ENCODE results near the gene SLC29A4. TPM values are rescaled to one million over a fixed set of nuclear protein-coding genes. Genes with fewer than 3 reads are reported as not detected.

The SLC29A4 gene
- polyA plus RNA-seq, 1 donor (not counting 4 experiments of a cell fraction or from before 2014, with no cell fraction given) = 0.43 TPM

GRCh38 chr7:5339955-5340354 lies 57.2 kb downstream of the SLC29A4 start:
- no peak overlapping the region for H2AFZ ChIP-seq (ENCODE audit: control insufficient read depth, low read length)
- no peak for TF ChIP-seq EZH2 (IDR thresholded peaks at IDR 0.05; ENCODE audit: low read length)
- TF ChIP-seq CTCF (optimal IDR thresholded peaks at IDR 0.05 in 1 of 3, IDR thresholded peaks at IDR 0.05 in 1 of 3, conservative IDR thresholded peaks at IDR 0.05 in 1 of 3; ENCODE audit: extremely low read depth in 1 of 3, insufficient read depth in 2 of 3, low read length in 3 of 3) = no peak
- H3K27ac ChIP-seq (ENCODE audit: control insufficient read depth, insufficient read depth, low read length) = no peak overlapping the region
- H4K20me1 ChIP-seq (ENCODE audit: control insufficient read depth, extremely low read depth, insufficient read depth, low read length) = peaks cover 3% of the 10 kb centered on the region
- FAIRE-seq (no peak), DNase-seq (ENCODE audit: low read depth, low spot score) (no peak)
- H3K36me3 ChIP-seq (ENCODE audit: control insufficient read depth in 2 of 2, extremely low read depth in 1 of 2, insufficient read depth in 2 of 2, low read length in 2 of 2) = peaks cover 16 to 27% of the 10 kb centered on the region in 2 experiments
- dilution Hi-C loops (cut with MboI; ENCODE audit: extremely low pct_ligation_motif_present, low sequenced_read_pairs) = no loop called here
- peaks cover 6% of the 10 kb centered on the region for H3K79me2 ChIP-seq (ENCODE audit: control insufficient read depth, insufficient read depth, low read length)
- no peaks in the 10 kb centered on the region for H3K9me1 ChIP-seq (ENCODE audit: control insufficient read depth, extremely low read depth, insufficient read depth, low read length)
- no peaks in the 10 kb centered on the region for H3K4me1 ChIP-seq (ENCODE audit: control insufficient read depth, extremely low read depth, insufficient read depth, low read length)
- no peak overlapping the region for H3K4me2 ChIP-seq (ENCODE audit: control insufficient read depth, extremely low read depth, insufficient read depth, low read depth, low read length)
- H3K9ac ChIP-seq (ENCODE audit: control insufficient read depth, extremely low read depth, insufficient read depth, low read length) = no peak overlapping the region
- no peaks in the 10 kb centered on the region for H3K27me3 ChIP-seq (ENCODE audit: control insufficient read depth, extremely low read depth, insufficient read depth, low read length)
- no peaks in the 10 kb centered on the region for H3K9me3 ChIP-seq (ENCODE audit: control insufficient read depth, low read depth, low read length)
- H3K4me3 ChIP-seq (ENCODE audit: control insufficient read depth in 2 of 3, extremely low read depth in 1 of 3, insufficient read depth in 2 of 3, low read depth in 1 of 3, low read length in 3 of 3) = no peak overlapping the region

GRCh38 chr7:5342631-5343030 lies 59.9 kb downstream of the SLC29A4 start:
- dilution Hi-C loops (cut with MboI; ENCODE audit: extremely low pct_ligation_motif_present, low sequenced_read_pairs) = no loop called here
- peaks cover 2% of the 10 kb centered on the region for H3K79me2 ChIP-seq (ENCODE audit: control insufficient read depth, insufficient read depth, low read length)
- no peaks in the 10 kb centered on the region for H3K27me3 ChIP-seq (ENCODE audit: control insufficient read depth, extremely low read depth, insufficient read depth, low read length)
- no peaks in the 10 kb centered on the region for H3K4me1 ChIP-seq (ENCODE audit: control insufficient read depth, extremely low read depth, insufficient read depth, low read length)
- no peak overlapping the region for H3K4me2 ChIP-seq (ENCODE audit: control insufficient read depth, extremely low read depth, insufficient read depth, low read depth, low read length)
- no peaks in the 10 kb centered on the region for H3K9me3 ChIP-seq (ENCODE audit: control insufficient read depth, low read depth, low read length)
- no peak for TF ChIP-seq CTCF (optimal IDR thresholded peaks at IDR 0.05 in 1 of 3, IDR thresholded peaks at IDR 0.05 in 1 of 3, conservative IDR thresholded peaks at IDR 0.05 in 1 of 3; ENCODE audit: extremely low read depth in 1 of 3, insufficient read depth in 2 of 3, low read length in 3 of 3)
- TF ChIP-seq EZH2 (IDR thresholded peaks at IDR 0.05; ENCODE audit: low read length) = no peak
- H3K27ac ChIP-seq (ENCODE audit: control insufficient read depth, insufficient read depth, low read length) = no peak overlapping the region
- no peak for DNase-seq (ENCODE audit: low read depth, low spot score)
- no peak overlapping the region for H3K4me3 ChIP-seq (ENCODE audit: control insufficient read depth in 2 of 3, extremely low read depth in 1 of 3, insufficient read depth in 2 of 3, low read depth in 1 of 3, low read length in 3 of 3)
- no peak for FAIRE-seq
- H2AFZ ChIP-seq (ENCODE audit: control insufficient read depth, low read length) = no peak overlapping the region
- no peaks in the 10 kb centered on the region for H3K9me1 ChIP-seq (ENCODE audit: control insufficient read depth, extremely low read depth, insufficient read depth, low read length)
- H3K36me3 ChIP-seq (ENCODE audit: control insufficient read depth in 2 of 2, extremely low read depth in 1 of 2, insufficient read depth in 2 of 2, low read length in 2 of 2) = peaks cover 15 to 34% of the 10 kb centered on the region in 2 experiments
- no peak overlapping the region for H3K9ac ChIP-seq (ENCODE audit: control insufficient read depth, extremely low read depth, insufficient read depth, low read length)
- H4K20me1 ChIP-seq (ENCODE audit: control insufficient read depth, extremely low read depth, insufficient read depth, low read length) = peaks cover 3% of the 10 kb centered on the region

Data from keratinocyte (primary cell).